HepG2 (cell line): ENCODE results near the gene IQCM. TPM values are rescaled to one million over a fixed set of nuclear protein-coding genes. Genes with fewer than 3 reads are reported as not detected.
A peak's percentile ranks its signal among the peaks of the same experiment; 100 is the strongest.

Source experiments
- ATAC-seq: fragments of 200-7000 bp; cut with Tn5 transposase; 3 replicates; pipeline ENCODE4 v1.9.1; 2020; ENCODE audit warnings: mild to moderate bottlenecking, moderate library complexity
- BruUV-seq: library from RNA; stranded (reverse); fragments of 400-500 nt; replicated peaks from 2 replicates; lab custom pipeline; 2021; lab: Mats Ljungman, UMichigan
- CTCF ChIA-PET: fragments of 300-600 bp; formaldehyde crosslinking; extraction: SDS; loops from one replicate; lab custom pipeline; 2021; ENCODE audit warnings: low total read pairs, inconsistent platforms, low intra/inter-chr PET ratio; lab: Yijun Ruan, JAX
- POLR2A ChIA-PET: fragments of 350-600 bp; sonication (Branson Sonifier 250); formaldehyde crosslinking; loops from one replicate; lab custom pipeline; 2020; ENCODE audit warnings: antibody characterized with exemption, inconsistent platforms; lab: Yijun Ruan, JAX
- DNase-seq: peaks from one replicate; pipeline ENCODE4 v3.0.0-alpha.2; 2015; ENCODE audit warnings: low spot score
- FAIRE-seq: peaks from 3 replicates; lab custom pipeline; 2011; peaks lifted over from hg19 to GRCh38; lab: Jason Lieb, UNC
- H2AFZ ChIP-seq: one replicate; pipeline ENCODE4 v1.6.1; 2011; ENCODE audit warnings: low read length, inconsistent platforms
- H3K27ac ChIP-seq: fragments of 300-600 bp; 3 replicates; pipeline ENCODE4 v1.8.0; 2011; ENCODE audit warnings: mixed run types, mild to moderate bottlenecking, mixed read lengths, low read length, inconsistent platforms; ENCODE audit not compliant: insufficient read depth; ENCODE audit errors: extremely low read length
- H3K27me3 ChIP-seq, 2 experiments: fragments of 200-600 bp in 1 of 2; 2 replicates in 1 of 2; 3 replicates in 1 of 2; pipeline versions ENCODE4 v1.6.0 to v1.8.0; 2011; ENCODE audit warnings: low read length in 2 of 2, mild to moderate bottlenecking in 2 of 2, moderate library complexity in 2 of 2, inconsistent platforms in 1 of 2; ENCODE audit not compliant: insufficient read depth in 2 of 2, control insufficient read depth in 1 of 2
- H3K36me3 ChIP-seq, 2 experiments: fragments of 200-600 bp in 1 of 2; replicated peaks in 1 of 2; 2 replicates in 1 of 2; 3 replicates in 1 of 2; pipeline versions ENCODE4 v1.5.1 to v1.8.0; 2011; ENCODE audit warnings: low read length in 2 of 2, inconsistent platforms in 1 of 2; ENCODE audit not compliant: insufficient read depth in 2 of 2, control insufficient read depth in 1 of 2
- H3K4me1 ChIP-seq: 2 replicates; pipeline ENCODE4 v1.5.1; 2012; ENCODE audit warnings: low read length, inconsistent platforms; ENCODE audit not compliant: insufficient read depth
- H3K4me2 ChIP-seq: 2 replicates; pipeline ENCODE4 v1.6.0; 2011; ENCODE audit warnings: low read depth, low read length, inconsistent platforms
- H3K4me3 ChIP-seq, 3 experiments: fragments of 200-600 bp in 1 of 3; sonication (generic), shearing (Covaris generic) in 1 of 3; replicated peaks in 1 of 3; 2 replicates each; pipeline ENCODE4 v1.5.1; 2011 to 2016; ENCODE audit warnings: low read length in 3 of 3, inconsistent platforms in 2 of 3, low read depth in 2 of 3, mild to moderate bottlenecking in 2 of 3, control low read depth in 1 of 3, mixed read lengths in 1 of 3; ENCODE audit not compliant: insufficient read depth in 1 of 3
- H3K79me2 ChIP-seq: one replicate; pipeline ENCODE4 v1.6.1; 2011; ENCODE audit warnings: low read length, inconsistent platforms; ENCODE audit not compliant: insufficient read depth
- H3K9ac ChIP-seq: 2 replicates; pipeline ENCODE4 v1.6.0; 2011; ENCODE audit warnings: mild to moderate bottlenecking, low read depth, low read length, inconsistent platforms; ENCODE audit not compliant: insufficient read depth
- H3K9me3 ChIP-seq: 2 replicates; pipeline ENCODE4 v1.5.1; 2012; ENCODE audit warnings: mild to moderate bottlenecking, low read length
- H4K20me1 ChIP-seq: 2 replicates; pipeline ENCODE4 v1.6.0; 2011; ENCODE audit warnings: inconsistent platforms, mild to moderate bottlenecking, low read length, moderate library complexity; ENCODE audit not compliant: insufficient read depth
- CBX1 ChIP-seq: IDR thresholded peaks from one replicate; pipeline ENCODE4 v1.6.1; 2016; ENCODE audit warnings: antibody characterized with exemption, low read depth
- ONECUT2 ChIP-seq: sonication (generic); formaldehyde crosslinking; IDR thresholded peaks from 2 replicates; pipeline ENCODE4 v1.4.0; 2020; ENCODE audit warnings: missing genetic modification reagents
- SRSF9 ChIP-seq: fragments of 200-400 bp; formaldehyde crosslinking; IDR thresholded peaks from 2 replicates; pipeline ENCODE4 v1.6.1; 2018; ENCODE audit warnings: borderline replicate concordance, mild to moderate bottlenecking, low read depth, low read length; ENCODE audit not compliant: insufficient read depth, poor library complexity, severe bottlenecking
- THAP11 ChIP-seq: IDR thresholded peaks from 2 replicates; pipeline ENCODE4 v1.6.1; 2016; ENCODE audit warnings: missing biosample characterization, missing genetic modification reagents
- ZNF20 ChIP-seq: sonication (generic); formaldehyde crosslinking; IDR thresholded peaks from 2 replicates; pipeline ENCODE4 v1.4.0; 2020; ENCODE audit warnings: mild to moderate bottlenecking, moderate library complexity, missing genetic modification reagents
- ZNF850 ChIP-seq: sonication (generic); formaldehyde crosslinking; conservative IDR thresholded peaks from 2 replicates; pipeline ENCODE4 v1.9.0; 2021; ENCODE audit warnings: mild to moderate bottlenecking, missing genetic modification reagents
- WGBS: methylation state at CpG from one replicate; pipeline ENCODE4 v1.1.6; 2017; ENCODE audit warnings: low lambda C conversion rate; 5-methylcytosine and 5-hydroxymethylcytosine counted together
- in situ Hi-C: cut with HindIII; loops from 2 replicates; pipeline ENCODE4 v1.10.0; 2017; ENCODE audit warnings: low pct_unique_long_range_greater_than_20kb; ENCODE audit not compliant: extremely low pct_ligation_motif_present
- intact Hi-C: fragments of 100-400 bp; cut with micrococcal nuclease; formaldehyde crosslinking; loops from one replicate; pipeline ENCODE4 v1.10.0; 2022; ENCODE audit not compliant: unreplicated experiment
- polyA plus RNA-seq, 8 experiments: library from polyadenylated mRNA; depleted of rRNA in 3 of 8; stranded (reverse) in 7 of 8; unstranded in 1 of 8; fragments of >200 nt; fragmentation: Illumina TruSeq in 4 of 8; extraction: Trizol in 4 of 8; gene quantifications; 2 replicates each; pipeline versions ENCODE4 v1.2.1 to v1.2.3, GENCODE V29; 2011 to 2016; ENCODE audit warnings: low read depth in 4 of 8, missing spikeins in 1 of 8, mixed read lengths in 1 of 8; ENCODE audit not compliant: insufficient read depth in 1 of 8
- total RNA-seq, 5 experiments: library from RNA; depleted of rRNA; stranded (reverse); fragments of >200 nt; fragmentation: Illumina TruSeq; extraction: Trizol; gene quantifications; 2 replicates each; pipeline ENCODE4 v1.2.3, GENCODE V29; 2016; ENCODE audit warnings: low read depth in 1 of 5
- TF ChIP-seq, protein P1 (sequence below), 2 experiments: IDR thresholded peaks; 2 replicates each; pipeline ENCODE4 v1.6.1; 2011 to 2012; ENCODE audit warnings: low read length in 2 of 2, borderline replicate concordance in 1 of 2, low read depth in 1 of 2, mild to moderate bottlenecking in 1 of 2, moderate library complexity in 1 of 2
- TF ChIP-seq, protein P2 (sequence below): sonication (generic); formaldehyde crosslinking; IDR thresholded peaks from 2 replicates; pipeline ENCODE4 v1.4.0; 2020; ENCODE audit warnings: missing genetic modification reagents, borderline replicate concordance

IQCM gene
- total and polyA plus RNA-seq, 2 of the 13 experiments (the other 11 are each of a cell fraction or from before 2014, with no cell fraction given), result not detected

DNA sequence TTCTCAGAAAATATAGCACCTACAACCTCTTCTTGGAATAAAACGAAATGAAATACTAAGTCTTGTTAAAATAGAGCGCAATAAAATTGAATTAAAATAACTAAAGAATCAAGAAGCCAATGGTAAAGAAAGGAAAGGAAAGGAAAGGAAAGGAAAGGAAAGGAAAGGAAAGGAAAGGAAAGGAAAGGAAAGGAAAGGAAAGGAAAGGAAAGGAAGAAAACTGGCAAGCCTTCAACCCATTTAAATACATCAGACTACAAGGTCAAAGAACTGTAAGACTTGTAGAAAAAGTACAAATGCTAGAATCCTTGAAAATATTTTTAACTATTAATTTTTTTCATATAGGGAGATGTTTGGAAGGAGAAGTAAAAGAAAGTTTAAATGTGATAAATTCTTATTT is 372.1 kb downstream of the IQCM start:
- FAIRE-seq (no peak), DNase-seq (no peak), ATAC-seq (no peak)
- H2AFZ ChIP-seq, result no peak overlapping the region
- intact Hi-C loops, result no loop called here
- H3K4me2 ChIP-seq, result no peak overlapping the region
- H4K20me1 ChIP-seq, result no peaks in the 10 kb centered on the region
- H3K36me3 ChIP-seq, result no peaks in the 10 kb centered on the region
- H3K27ac ChIP-seq, result no peak overlapping the region
- in situ Hi-C loops, result no loop called here
- H3K9me3 ChIP-seq, result peaks cover 22% of the 10 kb centered on the region
- H3K9ac ChIP-seq, result no peak overlapping the region
- ChIA-PET CTCF (no interaction called here), POLR2A (no interaction called here)
- no peaks in the 10 kb centered on the region for H3K79me2 ChIP-seq
- TF ChIP-seq SRSF9 (peak; percentile 91), ONECUT2 (CRISPR knock-in tag) (no peak)
- BruUV-seq, result no TSS peak
- WGBS, result 40% methylated on average over 2 of the region's 2 CpGs
- no peaks in the 10 kb centered on the region for H3K4me1 ChIP-seq
- H3K27me3 ChIP-seq, result no peaks in the 10 kb centered on the region; a peak in 1 of 5 replicates
- H3K4me3 ChIP-seq, result no peak overlapping the region

DNA sequence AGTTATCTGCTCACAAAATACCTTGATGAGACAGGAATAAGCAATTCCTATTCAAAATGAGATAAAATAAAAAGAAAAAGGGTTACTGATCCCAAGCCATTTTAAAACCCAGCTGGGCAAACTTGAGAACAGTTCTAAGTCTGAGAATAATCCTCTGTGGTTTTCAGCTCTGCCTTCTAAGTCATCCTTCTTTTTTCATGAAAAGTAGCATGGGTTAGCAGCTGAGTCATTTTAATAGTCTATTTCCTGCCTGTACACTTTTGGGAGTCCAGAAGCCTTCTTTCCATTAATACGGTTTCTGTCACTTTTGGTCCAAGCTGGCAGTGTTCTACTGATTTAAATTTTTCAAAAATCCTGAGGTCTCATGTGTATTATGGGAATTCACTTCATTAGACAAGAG is 374.3 kb downstream of the IQCM start:
- Histone ChIP-seq H3K36me3 (no peaks in the 10 kb centered on the region), H3K9ac (no peak overlapping the region), H3K27ac (no peak overlapping the region), H3K4me1 (no peaks in the 10 kb centered on the region), H2AFZ (no peak overlapping the region), H3K27me3 (no peaks in the 10 kb centered on the region; a peak in 1 of 5 replicates)
- CTCF ChIA-PET, result no interaction called here
- intact Hi-C loops, result no loop called here
- ATAC-seq (no peak), DNase-seq (no peak)
- POLR2A ChIA-PET, result no interaction called here
- 45% methylated on average over 1 of the region's 1 CpG for WGBS
- TF ChIP-seq, protein P1, sequence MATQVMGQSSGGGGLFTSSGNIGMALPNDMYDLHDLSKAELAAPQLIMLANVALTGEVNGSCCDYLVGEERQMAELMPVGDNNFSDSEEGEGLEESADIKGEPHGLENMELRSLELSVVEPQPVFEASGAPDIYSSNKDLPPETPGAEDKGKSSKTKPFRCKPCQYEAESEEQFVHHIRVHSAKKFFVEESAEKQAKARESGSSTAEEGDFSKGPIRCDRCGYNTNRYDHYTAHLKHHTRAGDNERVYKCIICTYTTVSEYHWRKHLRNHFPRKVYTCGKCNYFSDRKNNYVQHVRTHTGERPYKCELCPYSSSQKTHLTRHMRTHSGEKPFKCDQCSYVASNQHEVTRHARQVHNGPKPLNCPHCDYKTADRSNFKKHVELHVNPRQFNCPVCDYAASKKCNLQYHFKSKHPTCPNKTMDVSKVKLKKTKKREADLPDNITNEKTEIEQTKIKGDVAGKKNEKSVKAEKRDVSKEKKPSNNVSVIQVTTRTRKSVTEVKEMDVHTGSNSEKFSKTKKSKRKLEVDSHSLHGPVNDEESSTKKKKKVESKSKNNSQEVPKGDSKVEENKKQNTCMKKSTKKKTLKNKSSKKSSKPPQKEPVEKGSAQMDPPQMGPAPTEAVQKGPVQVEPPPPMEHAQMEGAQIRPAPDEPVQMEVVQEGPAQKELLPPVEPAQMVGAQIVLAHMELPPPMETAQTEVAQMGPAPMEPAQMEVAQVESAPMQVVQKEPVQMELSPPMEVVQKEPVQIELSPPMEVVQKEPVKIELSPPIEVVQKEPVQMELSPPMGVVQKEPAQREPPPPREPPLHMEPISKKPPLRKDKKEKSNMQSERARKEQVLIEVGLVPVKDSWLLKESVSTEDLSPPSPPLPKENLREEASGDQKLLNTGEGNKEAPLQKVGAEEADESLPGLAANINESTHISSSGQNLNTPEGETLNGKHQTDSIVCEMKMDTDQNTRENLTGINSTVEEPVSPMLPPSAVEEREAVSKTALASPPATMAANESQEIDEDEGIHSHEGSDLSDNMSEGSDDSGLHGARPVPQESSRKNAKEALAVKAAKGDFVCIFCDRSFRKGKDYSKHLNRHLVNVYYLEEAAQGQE (IDR thresholded peaks at IDR 0.05; ENCODE audit: borderline replicate concordance in 1 of 2, low read depth in 1 of 2, low read length in 2 of 2), result no peak
- no peak for TF ChIP-seq THAP11 (CRISPR knock-in tag)
- TF ChIP-seq ZNF850, result no peak
- no peak for TF ChIP-seq CBX1
- TF ChIP-seq, protein P2, sequence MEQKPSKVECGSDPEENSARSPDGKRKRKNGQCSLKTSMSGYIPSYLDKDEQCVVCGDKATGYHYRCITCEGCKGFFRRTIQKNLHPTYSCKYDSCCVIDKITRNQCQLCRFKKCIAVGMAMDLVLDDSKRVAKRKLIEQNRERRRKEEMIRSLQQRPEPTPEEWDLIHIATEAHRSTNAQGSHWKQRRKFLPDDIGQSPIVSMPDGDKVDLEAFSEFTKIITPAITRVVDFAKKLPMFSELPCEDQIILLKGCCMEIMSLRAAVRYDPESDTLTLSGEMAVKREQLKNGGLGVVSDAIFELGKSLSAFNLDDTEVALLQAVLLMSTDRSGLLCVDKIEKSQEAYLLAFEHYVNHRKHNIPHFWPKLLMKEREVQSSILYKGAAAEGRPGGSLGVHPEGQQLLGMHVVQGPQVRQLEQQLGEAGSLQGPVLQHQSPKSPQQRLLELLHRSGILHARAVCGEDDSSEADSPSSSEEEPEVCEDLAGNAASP, result no peak
- no peak for TF ChIP-seq ZNF20 (CRISPR knock-in tag)
- TF ChIP-seq, all 625 proteins: peak for 0
- Histone ChIP-seq H3K79me2 (no peaks in the 10 kb centered on the region), H4K20me1 (no peaks in the 10 kb centered on the region), H3K9me3 (peaks cover 22% of the 10 kb centered on the region), H3K4me3 (no peak overlapping the region), H3K4me2 (no peak overlapping the region)
- BruUV-seq, result no TSS peak
- in situ Hi-C loops, result no loop called here
- FAIRE-seq, result no peak
